Urothelium cell line (cell line): ENCODE data around the gene GABRR3.
"Not testable (repeated sequence)": the region's sequence is repeated elsewhere in the genome, so short reads cannot be mapped to it uniquely, and the experiment has no call there.

Experiments used
- DNase-seq: peaks from one replicate; pipeline ENCODE4 v3.0.0; 2011; ENCODE audit warnings: low spot score, mixed read lengths
- FAIRE-seq: peaks from 2 replicates; lab custom pipeline; 2011; peaks lifted over from hg19 to GRCh38; lab: Jason Lieb, UNC

GABRR3 gene

DNA sequence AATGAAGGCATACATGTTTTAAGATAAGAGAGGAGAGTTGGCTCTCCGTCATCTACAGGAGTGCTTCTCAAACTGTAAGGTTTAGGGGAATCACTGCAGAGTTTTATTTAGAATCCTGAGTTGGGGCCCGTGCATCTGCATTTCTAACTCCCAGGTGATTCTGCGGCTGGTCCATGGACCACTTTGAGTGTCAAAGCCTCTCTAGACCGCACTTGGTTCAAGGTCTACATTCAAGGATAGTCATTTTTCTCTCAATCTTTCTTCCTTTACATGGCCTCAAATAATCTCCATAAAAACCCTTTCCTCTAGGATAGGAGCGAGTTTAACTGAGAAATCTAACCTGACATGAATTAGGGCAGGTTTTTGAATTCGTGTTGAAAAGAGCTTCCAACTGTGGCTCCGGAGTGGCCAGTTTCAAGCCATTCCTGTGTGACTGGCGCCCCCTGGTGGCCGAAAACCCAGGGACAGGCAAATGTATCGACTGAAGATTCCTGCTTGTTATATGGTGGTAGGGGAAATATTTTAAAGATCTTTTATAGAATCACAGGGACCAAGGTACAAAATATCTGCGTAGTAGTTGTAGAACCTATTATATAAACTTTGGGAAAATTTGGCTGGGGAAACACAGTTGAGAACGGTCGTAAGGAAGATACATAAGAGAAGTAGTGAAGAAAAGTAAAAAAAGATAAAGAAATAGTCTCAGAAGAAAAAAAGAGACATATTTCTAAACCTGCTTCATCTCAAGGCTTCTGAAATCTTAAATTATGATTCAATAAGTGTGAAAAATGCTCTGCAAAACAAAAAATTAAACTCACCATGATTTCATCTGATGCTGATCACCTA lies 11.9 kb downstream of the GABRR3 start:
- peak; percentile 76 for DNase-seq
- no peak for FAIRE-seq

GRCh38 chr3:98021830-98022560 lies 13.1 kb downstream of the GABRR3 start:
- DNase-seq (no peak), FAIRE-seq (no peak)

GRCh38 chr3:98020412-98020811 lies 14.7 kb downstream of the GABRR3 start:
- DNase-seq: no peak
- FAIRE-seq: no peak

GRCh38 chr3:98018301-98018700 lies 16.8 kb downstream of the GABRR3 start:
- no peak for DNase-seq
- no peak for FAIRE-seq

DNA sequence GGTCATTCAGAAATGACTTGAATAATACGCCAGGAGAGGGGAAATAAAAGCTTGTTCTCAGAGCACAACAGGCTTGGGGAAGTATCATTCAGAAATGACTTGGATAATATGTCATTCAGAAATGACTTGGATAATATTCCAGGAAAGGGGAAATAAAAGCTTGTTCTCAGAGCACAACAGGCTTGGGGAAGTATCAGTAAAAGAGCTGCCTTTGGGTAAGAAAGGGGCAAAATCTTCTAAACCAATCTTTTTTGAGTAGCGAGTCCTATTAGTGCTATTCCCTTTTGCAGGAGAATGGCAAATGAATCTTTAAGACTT lies 20.9 kb downstream of the GABRR3 start:
- DNase-seq: no peak
- no peak for FAIRE-seq

DNA sequence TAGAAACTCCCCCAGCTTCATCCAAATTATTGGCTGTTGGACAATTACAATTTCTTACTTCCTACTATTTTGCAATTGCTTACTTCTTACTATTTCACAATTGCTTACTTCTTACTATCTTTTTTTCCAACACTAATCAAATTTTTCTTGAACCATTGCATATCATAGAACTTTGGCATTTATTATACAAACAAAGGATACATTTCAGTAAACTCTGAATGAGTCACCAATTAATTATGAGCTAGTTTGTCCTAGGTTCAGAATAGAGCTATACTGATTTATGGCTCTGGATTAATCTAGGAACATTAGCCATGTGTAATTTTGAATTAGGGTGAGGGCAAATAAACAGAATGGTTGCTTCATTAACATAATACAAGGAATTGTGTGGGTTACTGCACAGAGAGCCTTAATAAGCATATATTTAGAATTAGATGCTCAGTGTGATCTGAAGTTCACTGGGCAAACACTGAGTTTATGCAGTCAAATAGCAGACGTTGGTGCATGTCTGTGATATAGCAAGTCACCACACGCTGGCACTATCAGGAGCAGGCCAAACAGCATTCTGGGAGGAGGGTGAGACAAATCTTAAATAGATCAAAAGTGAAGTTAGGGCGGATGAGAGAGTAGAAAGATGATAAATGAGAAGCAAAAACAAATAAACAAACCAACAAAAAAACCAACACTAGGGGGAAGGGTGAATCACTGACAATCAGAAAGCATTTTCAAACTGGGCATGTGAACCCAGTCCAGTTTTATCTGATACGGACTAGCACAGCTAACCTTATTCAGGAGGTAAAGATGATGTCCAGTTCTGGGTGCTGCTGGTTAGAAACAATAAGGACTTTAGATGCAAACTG lies 21.5 kb downstream of the GABRR3 start:
- DNase-seq (no peak), FAIRE-seq (peak; percentile 91)

- DNase-seq (no peak), FAIRE-seq (no peak)
These were observed 22.1 kb downstream of the GABRR3 start for GRCh38 chr3:98012979-98013378.

- DNase-seq, FAIRE-seq: not testable (repeated sequence)
These were observed 24.1 kb downstream of the GABRR3 start for GRCh38 chr3:98010883-98011449.

DNA sequence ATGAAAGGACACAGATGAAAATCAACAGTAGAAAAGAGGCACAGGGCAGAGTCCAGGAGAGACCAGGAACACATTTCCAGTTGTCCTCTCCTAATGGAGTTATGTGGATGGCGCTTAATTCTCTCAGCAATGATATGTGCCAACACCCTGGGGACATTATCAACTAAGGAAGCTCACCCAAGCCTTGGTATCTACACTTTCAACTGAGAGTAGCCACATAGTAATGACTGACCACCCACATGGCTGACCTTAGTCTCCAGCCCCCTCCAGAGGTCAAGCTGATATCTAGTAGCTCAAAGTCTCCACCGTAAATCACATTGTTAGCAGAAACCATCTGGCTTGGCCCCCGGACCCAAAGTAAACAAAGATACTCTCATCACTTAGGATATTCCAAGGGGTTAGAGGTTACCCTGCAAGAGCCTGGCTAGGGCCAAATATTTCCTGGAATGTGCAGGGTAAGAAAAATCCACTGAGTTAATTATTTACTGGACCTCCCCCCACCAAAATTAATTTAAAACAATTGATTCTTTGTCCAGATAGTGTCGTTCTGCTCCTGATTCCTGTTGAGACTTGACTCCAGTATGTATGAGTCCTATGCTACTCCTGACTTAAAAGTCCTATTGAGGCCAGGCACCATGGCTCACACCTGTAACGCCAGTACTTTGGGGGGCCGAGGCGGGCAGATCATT lies 24.8 kb downstream of the GABRR3 start:
- DNase-seq (no peak), FAIRE-seq (no peak)

GRCh38 chr3:98008855-98009254 lies 26.3 kb downstream of the GABRR3 start:
- FAIRE-seq (no peak), DNase-seq (no peak)

DNA sequence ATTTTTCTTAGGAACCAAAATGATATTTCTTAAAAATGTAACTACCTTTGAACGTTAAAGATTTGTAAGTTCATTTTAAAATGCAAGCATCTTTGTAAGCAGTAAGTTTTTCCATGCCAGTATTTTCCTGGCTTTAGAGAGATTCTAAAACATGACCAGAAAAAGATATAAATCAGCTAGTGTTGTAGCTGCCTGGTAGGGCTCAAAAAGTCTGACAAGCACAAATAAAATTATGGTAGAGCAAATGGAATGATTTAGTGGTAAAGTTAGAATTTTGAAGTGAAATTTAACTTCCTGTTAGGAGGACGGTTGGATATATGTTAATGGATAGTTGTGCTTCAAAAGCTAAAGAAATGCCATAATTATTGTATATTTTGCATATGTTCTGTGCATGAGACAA lies 29.7 kb downstream of the GABRR3 start:
- DNase-seq (no peak), FAIRE-seq (no peak)

DNA sequence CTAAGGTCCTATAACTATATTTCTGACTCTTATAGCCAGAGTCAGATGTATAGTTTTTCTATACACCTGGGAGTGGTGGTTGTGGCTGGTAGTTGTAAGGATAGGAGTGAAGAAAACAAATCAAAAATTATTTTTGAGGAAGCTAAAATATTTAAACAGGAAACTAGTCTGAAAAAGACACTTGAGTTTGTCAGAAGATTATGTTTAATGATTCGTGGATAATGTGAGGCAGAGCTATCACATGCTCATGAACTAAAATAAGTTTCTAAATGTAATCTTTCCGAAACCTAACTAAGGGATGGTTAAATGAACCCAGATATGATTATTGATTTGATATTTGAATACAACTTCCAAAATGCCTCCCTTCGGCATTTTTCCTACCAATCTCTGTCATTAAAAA lies 30.4 kb downstream of the GABRR3 start:
- FAIRE-seq (no peak), DNase-seq (no peak)

DNA sequence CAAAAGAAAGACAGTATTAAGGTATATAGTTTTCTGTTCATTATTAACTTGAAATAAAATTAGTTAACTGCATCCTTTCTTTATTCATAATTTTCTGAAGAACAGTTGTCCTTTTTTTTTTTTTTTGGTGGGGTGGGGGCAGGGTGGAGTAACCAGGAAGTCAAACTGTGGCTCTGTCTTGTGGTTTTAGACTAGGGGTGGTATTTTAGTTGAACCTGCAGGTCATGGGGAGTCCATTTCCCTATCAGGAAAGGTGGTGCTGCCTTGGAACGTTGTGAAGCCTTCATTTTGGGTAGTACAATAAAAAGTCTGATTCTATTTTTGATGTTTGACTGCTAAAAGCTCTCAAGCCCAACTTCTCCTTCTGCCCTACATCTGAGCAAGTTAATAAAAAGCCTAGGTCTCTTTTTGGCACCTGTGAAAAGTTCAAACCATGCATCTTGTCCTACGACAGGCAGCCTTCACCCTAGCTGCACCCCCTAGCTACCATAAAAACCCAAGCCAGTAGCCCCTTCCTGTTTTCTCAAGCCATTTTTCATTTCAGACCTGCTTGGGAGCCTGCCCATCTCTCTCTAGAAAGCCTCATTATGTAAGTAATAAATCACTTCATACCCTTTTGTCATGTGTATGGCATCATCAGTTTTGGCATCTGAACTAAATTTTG lies 31.7 kb downstream of the GABRR3 start:
- DNase-seq (no peak), FAIRE-seq (no peak)

- FAIRE-seq (no peak), DNase-seq (no peak)
These were observed 32.4 kb downstream of the GABRR3 start for GRCh38 chr3:98002717-98003116.

DNA sequence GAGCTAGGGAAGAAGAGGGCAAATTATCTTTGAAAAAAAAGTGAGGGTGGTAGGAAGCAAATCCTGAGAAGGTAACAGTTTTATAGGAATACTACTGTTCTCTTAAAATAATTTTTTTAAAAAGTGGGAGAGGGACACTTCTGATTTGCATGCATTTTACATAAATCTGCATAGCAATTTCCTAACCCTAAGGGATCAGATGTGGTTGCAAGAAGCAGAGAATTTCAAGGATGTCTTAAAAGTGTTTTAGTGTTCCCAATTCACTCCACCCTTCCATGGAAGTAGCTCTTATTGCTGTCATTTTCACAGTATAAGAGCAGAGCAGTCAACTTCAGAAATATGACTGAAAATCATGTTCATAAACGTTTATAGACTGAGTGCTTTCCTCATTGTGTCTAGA lies 35.1 kb downstream of the GABRR3 start:
- no peak for FAIRE-seq
- no peak for DNase-seq

GRCh38 chr3:97999103-97999502 lies 36.0 kb downstream of the GABRR3 start:
- DNase-seq (no peak), FAIRE-seq (no peak)

GRCh38 chr3:97996988-97997387 lies 38.1 kb downstream of the GABRR3 start:
- FAIRE-seq (no peak), DNase-seq (no peak)

DNA sequence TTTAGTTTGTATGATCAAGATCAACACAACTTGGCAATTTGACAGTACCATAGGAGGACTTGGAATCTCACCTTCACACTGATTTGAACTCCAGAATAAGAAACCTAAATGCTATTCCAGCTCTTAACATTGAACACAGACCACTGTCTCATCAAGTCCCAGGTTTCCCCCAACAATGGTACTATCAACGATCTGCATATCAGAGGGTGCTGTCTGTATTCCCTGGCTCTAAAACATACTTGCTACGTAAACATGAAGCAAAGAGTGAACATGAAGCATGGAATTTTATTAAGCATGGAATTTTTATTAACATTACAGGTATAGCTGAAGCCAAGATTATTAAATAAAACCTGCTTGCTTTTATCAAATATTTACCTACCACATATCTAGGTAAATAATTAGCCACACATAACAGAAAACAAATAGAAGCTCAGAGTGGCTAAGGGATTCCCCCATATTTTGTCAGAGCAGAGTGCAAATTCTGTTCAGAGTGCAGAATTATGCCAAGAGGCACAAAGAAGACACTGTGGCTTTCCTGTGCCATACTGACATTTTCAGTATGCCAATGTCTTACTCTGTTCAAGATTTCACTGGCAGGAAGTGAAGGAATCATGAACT lies 40.7 kb downstream of the GABRR3 start:
- DNase-seq: no peak
- no peak for FAIRE-seq

GRCh38 chr3:97993526-97993925 lies 41.6 kb downstream of the GABRR3 start:
- FAIRE-seq (no peak), DNase-seq (no peak)
